ENCODE measurements around the gene NIPBL. TPM values are rescaled to one million over a fixed set of nuclear protein-coding genes. Genes with fewer than 3 reads are reported as not detected.

The NIPBL gene
- total and polyA plus RNA-seq, 2 of the 13 experiments (the other 11 are each of a cell fraction or from before 2014, with no cell fraction given) = 12.3 to 32.3 TPM

DNA sequence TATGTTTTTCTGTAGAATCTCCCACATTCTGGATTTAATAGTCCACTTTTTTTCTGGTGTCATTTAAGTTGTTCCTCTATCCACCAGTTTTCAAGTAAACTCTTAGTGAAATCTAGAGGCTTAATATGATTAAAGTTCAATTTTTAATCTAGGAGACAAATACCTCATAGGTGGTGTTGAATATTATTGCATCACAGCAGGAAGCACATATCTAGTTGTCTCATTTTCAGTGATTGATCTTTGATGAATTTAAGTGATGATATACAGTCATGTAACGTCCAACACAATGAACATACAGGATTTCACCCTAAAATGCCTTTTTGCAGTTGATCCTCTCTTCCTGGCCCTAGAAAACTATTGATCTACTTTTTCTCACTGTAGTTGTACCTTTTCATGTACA, 152.3 kb downstream of the NIPBL start:
- ATAC-seq (no peak), FAIRE-seq (peak; percentile 23), DNase-seq (ENCODE audit: low spot score) (no peak)
- Histone ChIP-seq H3K9ac (ENCODE audit: insufficient read depth, low read depth, low read length) (no peak overlapping the region), H2AFZ (ENCODE audit: low read length) (no peak overlapping the region), H3K4me3 (replicated peaks in 1 of 3; ENCODE audit: insufficient read depth in 1 of 3, low read depth in 2 of 3, low read length in 3 of 3) (no peak overlapping the region), H3K4me1 (ENCODE audit: insufficient read depth, low read length) (no peaks in the 10 kb centered on the region), H3K36me3 (replicated peaks in 1 of 2; ENCODE audit: control insufficient read depth in 1 of 2, insufficient read depth in 2 of 2, low read length in 2 of 2) (peaks cover 3 to 32% of the 10 kb centered on the region in 2 experiments; a peak in 4 of 5 replicates), H3K9me3 (ENCODE audit: low read length) (no peaks in the 10 kb centered on the region), H3K4me2 (ENCODE audit: low read depth, low read length) (no peak overlapping the region), H3K27me3 (ENCODE audit: control insufficient read depth in 1 of 2, insufficient read depth in 2 of 2, low read length in 2 of 2) (no peaks in the 10 kb centered on the region), H4K20me1 (ENCODE audit: insufficient read depth, low read length) (no peaks in the 10 kb centered on the region), H3K27ac (ENCODE audit: extremely low read length, insufficient read depth, low read length) (no peak overlapping the region), H3K79me2 (ENCODE audit: insufficient read depth, low read length) (no peaks in the 10 kb centered on the region)
- TF ChIP-seq GATAD2A (CRISPR knock-in tag; IDR thresholded peaks at IDR 0.05) = no peak
- TF ChIP-seq, protein P1, sequence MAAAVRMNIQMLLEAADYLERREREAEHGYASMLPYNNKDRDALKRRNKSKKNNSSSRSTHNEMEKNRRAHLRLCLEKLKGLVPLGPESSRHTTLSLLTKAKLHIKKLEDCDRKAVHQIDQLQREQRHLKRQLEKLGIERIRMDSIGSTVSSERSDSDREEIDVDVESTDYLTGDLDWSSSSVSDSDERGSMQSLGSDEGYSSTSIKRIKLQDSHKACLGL (CRISPR knock-in tag; IDR thresholded peaks at IDR 0.05) = no peak
- TF ChIP-seq CBX1 (IDR thresholded peaks at IDR 0.05; ENCODE audit: low read depth) = no peak
- peak; percentile 42; the same call in 1 of the 2 replicates for TF ChIP-seq CEBPB (IDR thresholded peaks at IDR 0.05; ENCODE audit: borderline replicate concordance, low read depth, low read length)
- intact Hi-C loops (cut with micrococcal nuclease; ENCODE audit: unreplicated experiment) (no loop called here), in situ Hi-C loops (cut with HindIII; ENCODE audit: extremely low pct_ligation_motif_present, low pct_unique_long_range_greater_than_20kb) (no loop called here)
- ChIA-PET POLR2A (no interaction called here), CTCF (ENCODE audit: low intra/inter-chr PET ratio, low total read pairs) (no interaction called here)
- WGBS (ENCODE audit: low lambda C conversion rate) = 94% methylated on average over 1 of the region's 1 CpG
- no TSS peak for BruUV-seq (replicated peaks)

GRCh38 chr5:37029436-37029835, 152.9 kb downstream of the NIPBL start:
- Histone ChIP-seq H3K79me2 (ENCODE audit: insufficient read depth, low read length) (no peaks in the 10 kb centered on the region), H3K9me3 (ENCODE audit: low read length) (no peaks in the 10 kb centered on the region), H3K9ac (ENCODE audit: insufficient read depth, low read depth, low read length) (no peak overlapping the region), H3K27me3 (ENCODE audit: control insufficient read depth in 1 of 2, insufficient read depth in 2 of 2, low read length in 2 of 2) (no peaks in the 10 kb centered on the region), H2AFZ (ENCODE audit: low read length) (no peak overlapping the region), H3K4me3 (replicated peaks in 1 of 3; ENCODE audit: insufficient read depth in 1 of 3, low read depth in 2 of 3, low read length in 3 of 3) (no peak overlapping the region), H4K20me1 (ENCODE audit: insufficient read depth, low read length) (no peaks in the 10 kb centered on the region), H3K36me3 (replicated peaks in 1 of 2; ENCODE audit: control insufficient read depth in 1 of 2, insufficient read depth in 2 of 2, low read length in 2 of 2) (peaks cover 3 to 27% of the 10 kb centered on the region in 2 experiments; a peak in 4 of 5 replicates), H3K27ac (ENCODE audit: extremely low read length, insufficient read depth, low read length) (no peak overlapping the region), H3K4me2 (ENCODE audit: low read depth, low read length) (no peak overlapping the region), H3K4me1 (ENCODE audit: insufficient read depth, low read length) (no peaks in the 10 kb centered on the region)
- BruUV-seq (replicated peaks) = no TSS peak
- WGBS (ENCODE audit: low lambda C conversion rate) = 100% methylated on average over 1 of the region's 1 CpG
- ChIA-PET POLR2A (no interaction called here), CTCF (ENCODE audit: low intra/inter-chr PET ratio, low total read pairs) (no interaction called here)
- ATAC-seq = no peak
- no peak for FAIRE-seq
- in situ Hi-C loops (cut with HindIII; ENCODE audit: extremely low pct_ligation_motif_present, low pct_unique_long_range_greater_than_20kb) = no loop called here
- intact Hi-C loops (cut with micrococcal nuclease; ENCODE audit: unreplicated experiment) = no loop called here
- DNase-seq (ENCODE audit: low spot score) = no peak
- TF ChIP-seq ZNF124 (CRISPR knock-in tag; IDR thresholded peaks at IDR 0.05) = no peak
- no peak for TF ChIP-seq HMGXB4 (CRISPR knock-in tag; IDR thresholded peaks at IDR 0.05; ENCODE audit: borderline replicate concordance in 1 of 2, low read depth in 1 of 2)
- TF ChIP-seq ZNF264 (CRISPR knock-in tag; IDR thresholded peaks at IDR 0.05) = no peak
- no peak for TF ChIP-seq JUND (CRISPR knock-in tag; IDR thresholded peaks at IDR 0.05)
- TF ChIP-seq ISX (CRISPR knock-in tag; conservative IDR thresholded peaks at IDR 0.05) = no peak
- TF ChIP-seq ZFAT (CRISPR knock-in tag; conservative IDR thresholded peaks at IDR 0.05) = no peak
- TF ChIP-seq NR2F2 (IDR thresholded peaks at IDR 0.05; ENCODE audit: borderline replicate concordance, low read depth) = no peak
- TF ChIP-seq GTF3A (CRISPR knock-in tag; conservative IDR thresholded peaks at IDR 0.05) = no peak
- no peak for TF ChIP-seq ZNF569 (CRISPR knock-in tag; IDR thresholded peaks at IDR 0.05; ENCODE audit: borderline replicate concordance)
- no peak for TF ChIP-seq ZNF235 (CRISPR knock-in tag; IDR thresholded peaks at IDR 0.05; ENCODE audit: borderline replicate concordance)

Measured in HepG2 (cell line).